ENCODE data around the gene WDR81.

DNA sequence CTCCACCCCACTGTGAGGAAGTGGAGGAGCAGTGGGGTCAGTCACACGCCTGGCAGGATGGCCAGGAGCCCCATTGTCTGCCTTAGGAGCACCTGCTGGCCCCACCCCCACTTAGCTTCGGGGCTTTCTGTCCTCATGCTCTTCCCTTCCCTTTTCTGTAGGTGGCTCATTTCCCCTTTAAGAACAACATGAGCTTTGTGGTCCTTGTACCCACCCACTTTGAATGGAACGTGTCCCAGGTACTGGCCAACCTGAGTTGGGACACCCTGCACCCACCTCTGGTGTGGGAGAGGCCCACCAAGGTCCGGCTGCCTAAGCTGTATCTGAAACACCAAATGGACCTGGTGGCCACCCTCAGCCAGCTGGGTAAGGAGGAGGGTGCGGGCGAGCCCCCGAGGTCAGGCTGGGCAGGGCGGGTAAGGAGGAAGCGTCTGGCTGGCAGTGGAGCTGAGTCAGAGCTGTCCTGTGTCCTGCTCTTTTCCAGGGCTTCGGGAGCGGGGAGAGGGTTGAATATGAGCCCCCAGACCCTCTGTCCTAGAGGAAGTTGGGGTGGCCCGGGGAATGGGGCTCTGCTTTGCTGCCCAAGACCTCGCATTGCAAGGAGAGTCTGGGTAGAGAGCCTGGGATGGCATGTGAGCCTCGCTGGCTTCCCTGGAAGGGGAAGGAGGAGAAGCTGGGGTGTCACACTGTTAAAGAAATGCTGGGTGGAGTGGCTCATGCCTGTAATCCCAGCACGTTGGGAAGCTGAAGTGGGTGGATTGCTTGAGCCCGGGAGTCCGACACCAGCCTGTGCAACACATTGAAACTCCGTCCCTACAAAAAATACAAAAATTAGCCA is 28.1 kb downstream of the WDR81 start:
- TF ChIP-seq EP300 (IDR thresholded peaks at IDR 0.05): no peak
- TF ChIP-seq, protein P1, sequence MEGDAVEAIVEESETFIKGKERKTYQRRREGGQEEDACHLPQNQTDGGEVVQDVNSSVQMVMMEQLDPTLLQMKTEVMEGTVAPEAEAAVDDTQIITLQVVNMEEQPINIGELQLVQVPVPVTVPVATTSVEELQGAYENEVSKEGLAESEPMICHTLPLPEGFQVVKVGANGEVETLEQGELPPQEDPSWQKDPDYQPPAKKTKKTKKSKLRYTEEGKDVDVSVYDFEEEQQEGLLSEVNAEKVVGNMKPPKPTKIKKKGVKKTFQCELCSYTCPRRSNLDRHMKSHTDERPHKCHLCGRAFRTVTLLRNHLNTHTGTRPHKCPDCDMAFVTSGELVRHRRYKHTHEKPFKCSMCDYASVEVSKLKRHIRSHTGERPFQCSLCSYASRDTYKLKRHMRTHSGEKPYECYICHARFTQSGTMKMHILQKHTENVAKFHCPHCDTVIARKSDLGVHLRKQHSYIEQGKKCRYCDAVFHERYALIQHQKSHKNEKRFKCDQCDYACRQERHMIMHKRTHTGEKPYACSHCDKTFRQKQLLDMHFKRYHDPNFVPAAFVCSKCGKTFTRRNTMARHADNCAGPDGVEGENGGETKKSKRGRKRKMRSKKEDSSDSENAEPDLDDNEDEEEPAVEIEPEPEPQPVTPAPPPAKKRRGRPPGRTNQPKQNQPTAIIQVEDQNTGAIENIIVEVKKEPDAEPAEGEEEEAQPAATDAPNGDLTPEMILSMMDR (IDR thresholded peaks at IDR 0.05): no peak
- TF ChIP-seq RCOR1 (IDR thresholded peaks at IDR 0.05; ENCODE audit: low read depth, low read length): no peak
- no peak for TF ChIP-seq RAD21 (conservative IDR thresholded peaks at IDR 0.05 in 1 of 2, IDR thresholded peaks at IDR 0.05 in 1 of 2)
- no peak for TF ChIP-seq KDM5A (IDR thresholded peaks at IDR 0.05)
- TF ChIP-seq MAX (IDR thresholded peaks at IDR 0.05): peak; percentile 76
- TF ChIP-seq MYC (IDR thresholded peaks at IDR 0.05; ENCODE audit: borderline replicate concordance, low read length): no peak

Measured in A549 (cell line).